HUES48 (cell line): ENCODE results near the gene OTUB2.

ENCODE experiments used
- H3K27ac ChIP-seq: one replicate; pipeline ENCODE4 v1.7.0; 2013; ENCODE audit warnings: low read depth, low read length, inconsistent platforms
- H3K27me3 ChIP-seq: 2 replicates; pipeline ENCODE4 v1.6.1; 2013; ENCODE audit warnings: mild to moderate bottlenecking, low read length; ENCODE audit not compliant: control insufficient read depth, insufficient read depth
- H3K36me3 ChIP-seq: 2 replicates; pipeline ENCODE4 v1.6.1; 2013; ENCODE audit warnings: low read length; ENCODE audit not compliant: control insufficient read depth, insufficient read depth
- H3K4me1 ChIP-seq: 2 replicates; pipeline ENCODE4 v1.6.1; 2013; ENCODE audit warnings: mild to moderate bottlenecking, low read length; ENCODE audit not compliant: control insufficient read depth, insufficient read depth
- H3K4me3 ChIP-seq: 2 replicates; pipeline ENCODE4 v1.5.1; 2013; ENCODE audit warnings: mild to moderate bottlenecking, low read depth, low read length
- H3K9ac ChIP-seq: 2 replicates; pipeline ENCODE4 v1.6.1; 2013; ENCODE audit warnings: mild to moderate bottlenecking, low read depth, low read length, moderate library complexity
- H3K9me3 ChIP-seq: 2 replicates; pipeline ENCODE4 v1.6.1; 2013; ENCODE audit warnings: low read length; ENCODE audit not compliant: control insufficient read depth, insufficient read depth

OTUB2 gene

DNA sequence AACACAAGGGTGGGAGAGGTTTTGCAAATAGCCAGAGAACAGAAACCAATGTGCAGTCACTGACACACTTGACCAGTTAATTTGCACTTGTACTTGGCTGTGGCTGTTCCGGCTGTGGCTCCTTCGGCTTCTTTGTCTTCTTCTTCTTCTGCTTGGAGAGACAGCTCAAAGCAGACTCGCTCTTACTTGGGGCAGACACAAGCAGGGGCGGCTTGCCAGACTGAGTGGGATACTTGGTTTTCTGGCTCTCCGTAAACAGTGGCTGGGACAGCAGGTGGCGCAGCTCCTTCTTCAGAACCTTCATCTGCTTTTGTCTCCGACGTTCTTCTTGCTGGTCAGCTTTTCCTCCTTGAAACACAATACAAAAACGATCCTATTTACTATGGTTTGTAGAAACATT lies 25.0 kb downstream of the OTUB2 start:
- Histone ChIP-seq H3K4me1 (no peaks in the 10 kb centered on the region), H3K9ac (no peak overlapping the region), H3K9me3 (no peaks in the 10 kb centered on the region), H3K27me3 (no peaks in the 10 kb centered on the region), H3K36me3 (peaks cover 92% of the 10 kb centered on the region), H3K27ac (no peak overlapping the region), H3K4me3 (no peak overlapping the region)

DNA sequence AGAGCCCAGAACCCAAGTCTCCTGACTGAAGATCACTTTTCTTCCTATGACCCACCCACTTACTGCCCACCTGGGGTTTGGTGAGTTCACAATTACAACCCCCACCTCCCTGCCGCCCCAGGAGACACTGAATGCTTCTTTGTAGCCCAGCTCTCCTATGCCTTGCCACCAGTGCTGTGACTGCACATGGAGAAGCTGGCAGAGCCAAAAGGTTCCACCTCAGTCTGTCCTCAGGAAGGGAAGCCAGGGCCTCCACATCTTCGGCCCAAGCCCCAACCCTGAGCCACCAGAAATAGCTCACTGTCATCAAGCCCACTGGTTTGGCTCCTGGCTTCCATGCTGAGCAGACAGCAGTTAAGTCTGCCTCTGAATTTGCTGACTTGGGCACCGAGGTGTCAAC lies 25.6 kb downstream of the OTUB2 start:
- Histone ChIP-seq H3K27me3 (no peaks in the 10 kb centered on the region), H3K27ac (no peak overlapping the region), H3K9ac (no peak overlapping the region), H3K9me3 (no peaks in the 10 kb centered on the region), H3K4me3 (no peak overlapping the region), H3K36me3 (peaks cover 92% of the 10 kb centered on the region), H3K4me1 (no peaks in the 10 kb centered on the region)

DNA sequence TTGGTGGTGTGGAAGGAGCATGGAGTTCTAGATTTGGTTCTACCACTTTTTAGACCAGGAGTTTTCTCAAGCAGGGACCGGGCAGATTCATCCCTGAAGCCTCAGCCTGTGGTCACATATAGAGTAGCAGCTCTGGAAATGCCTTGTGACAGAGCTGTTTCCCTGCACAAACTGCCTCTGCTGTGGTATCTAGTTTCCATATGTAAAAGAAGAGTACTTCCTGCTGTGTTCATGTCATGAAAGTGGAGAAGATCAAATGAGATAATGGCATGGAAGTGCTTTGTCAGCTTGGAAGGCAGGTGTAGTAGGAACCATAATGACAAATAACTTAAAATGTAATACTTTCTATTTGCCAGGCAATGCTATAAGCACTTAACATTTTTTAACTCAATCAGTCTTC lies 26.1 kb downstream of the OTUB2 start:
- no peaks in the 10 kb centered on the region for H3K9me3 ChIP-seq
- peak overlapping the region; percentile 37 for H3K27ac ChIP-seq
- H3K9ac ChIP-seq: no peak overlapping the region
- H3K4me3 ChIP-seq: no peak overlapping the region
- H3K4me1 ChIP-seq: no peaks in the 10 kb centered on the region
- H3K36me3 ChIP-seq: peaks cover 92% of the 10 kb centered on the region
- H3K27me3 ChIP-seq: no peaks in the 10 kb centered on the region

DNA sequence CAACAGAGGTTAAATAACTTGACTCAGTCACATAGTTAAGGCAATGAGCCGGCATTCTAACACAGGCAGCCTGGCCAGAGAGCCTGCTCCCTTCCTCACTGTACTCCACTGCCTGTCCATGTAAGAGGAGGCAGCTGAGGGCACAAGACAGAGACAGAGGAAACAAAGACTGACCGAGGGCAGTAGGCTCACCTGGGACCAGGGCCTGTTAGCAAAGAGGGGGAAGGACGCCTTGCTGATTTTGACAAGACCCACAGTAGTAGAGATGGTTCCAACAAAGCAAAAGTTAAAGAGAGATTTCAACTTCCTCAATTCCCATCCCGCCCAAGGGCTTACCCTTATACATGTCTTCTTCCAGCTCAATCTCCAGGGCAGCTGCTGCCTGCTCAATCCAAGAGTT lies 26.5 kb downstream of the OTUB2 start:
- Histone ChIP-seq H3K27me3 (no peaks in the 10 kb centered on the region), H3K9me3 (no peaks in the 10 kb centered on the region), H3K4me3 (no peak overlapping the region), H3K36me3 (peaks cover 92% of the 10 kb centered on the region), H3K9ac (no peak overlapping the region), H3K4me1 (no peaks in the 10 kb centered on the region), H3K27ac (peak overlapping the region; percentile 37)

DNA sequence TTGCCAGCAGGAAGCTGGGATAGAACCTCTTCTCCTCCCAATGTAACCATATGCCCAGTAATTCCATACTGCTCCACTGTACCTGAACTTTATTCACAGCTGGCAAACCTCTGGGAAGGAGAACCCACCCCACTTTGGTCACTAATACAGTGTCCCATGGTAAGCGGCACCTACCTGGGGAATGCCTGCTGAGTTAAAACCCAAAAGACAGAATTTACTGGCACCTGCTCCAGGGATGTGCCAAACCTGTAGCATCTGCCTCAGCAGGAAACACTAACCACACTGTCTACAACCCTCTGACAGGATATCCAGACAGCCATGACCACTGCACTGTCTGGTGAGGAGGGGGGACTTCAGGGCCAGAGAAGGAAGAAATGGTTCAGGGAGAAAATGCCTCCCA lies 28.3 kb downstream of the OTUB2 start:
- Histone ChIP-seq H3K9ac (no peak overlapping the region), H3K4me1 (no peaks in the 10 kb centered on the region), H3K4me3 (no peak overlapping the region), H3K36me3 (peaks cover 92% of the 10 kb centered on the region), H3K27me3 (no peaks in the 10 kb centered on the region), H3K9me3 (no peaks in the 10 kb centered on the region), H3K27ac (no peak overlapping the region)

DNA sequence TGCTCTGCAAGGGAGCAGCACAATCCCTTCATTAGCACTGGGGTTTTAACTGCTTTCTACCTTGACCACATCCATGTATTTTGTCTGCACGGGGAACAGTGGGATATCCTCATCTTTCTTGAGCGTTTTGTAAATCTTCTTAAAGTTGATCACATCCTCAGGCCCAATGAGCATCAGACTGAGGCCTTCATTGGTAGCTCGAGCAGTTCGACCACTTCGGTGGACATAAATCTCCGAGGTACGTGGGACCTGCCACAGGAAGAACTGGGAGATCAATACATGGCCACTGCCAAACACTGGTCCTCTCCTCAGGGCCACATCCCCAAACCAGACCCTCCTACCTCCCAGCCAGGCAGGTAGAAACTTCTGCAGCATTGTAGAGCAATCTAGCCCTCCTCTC lies 28.8 kb downstream of the OTUB2 start:
- H3K36me3 ChIP-seq: peaks cover 93% of the 10 kb centered on the region

DNA sequence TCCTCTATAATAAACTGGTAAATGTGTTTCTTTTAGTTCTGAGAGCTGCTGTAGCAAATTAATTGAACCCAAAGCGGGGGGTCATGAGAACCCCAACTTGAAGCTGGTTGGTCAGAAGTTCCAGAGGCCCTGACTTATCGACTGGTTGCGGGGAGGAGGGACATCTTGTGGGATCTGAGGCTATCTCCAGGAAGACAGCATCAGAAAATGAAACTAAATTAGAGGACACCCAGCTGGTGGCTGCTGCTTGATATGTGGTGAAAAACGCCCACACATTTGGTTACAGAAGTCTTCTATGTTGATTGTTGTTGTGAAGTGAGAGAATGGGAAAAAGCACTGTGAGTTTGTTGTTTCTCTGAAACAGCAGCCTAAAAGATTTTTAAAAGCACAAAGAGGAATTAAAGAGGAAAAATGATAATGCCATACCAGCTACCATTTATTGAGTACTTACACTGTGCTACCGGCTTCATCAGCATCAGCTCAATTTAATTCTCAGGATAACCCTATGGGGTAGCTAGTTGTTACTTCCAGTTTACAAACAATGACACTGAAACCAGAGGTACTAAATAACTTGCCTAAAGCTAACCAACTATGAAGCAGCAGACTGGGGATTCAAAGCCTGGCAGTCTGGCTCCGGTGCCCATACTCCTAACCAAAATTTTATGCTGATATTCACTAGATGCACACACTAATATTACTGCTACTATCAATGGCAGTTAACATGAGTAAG lies 30.6 kb downstream of the OTUB2 start:
- peaks cover 96% of the 10 kb centered on the region for H3K36me3 ChIP-seq
- no peaks in the 10 kb centered on the region for H3K4me1 ChIP-seq
- no peak overlapping the region for H3K4me3 ChIP-seq
- no peak overlapping the region for H3K27ac ChIP-seq
- no peaks in the 10 kb centered on the region for H3K27me3 ChIP-seq
- no peaks in the 10 kb centered on the region for H3K9me3 ChIP-seq
- H3K9ac ChIP-seq: no peak overlapping the region

More for the DNA sequence above, 28.8 kb downstream of the OTUB2 start:
- Histone ChIP-seq H3K4me1 (no peaks in the 10 kb centered on the region), H3K27me3 (no peaks in the 10 kb centered on the region), H3K4me3 (no peak overlapping the region), H3K9me3 (no peaks in the 10 kb centered on the region), H3K27ac (no peak overlapping the region), H3K9ac (no peak overlapping the region)

DNA sequence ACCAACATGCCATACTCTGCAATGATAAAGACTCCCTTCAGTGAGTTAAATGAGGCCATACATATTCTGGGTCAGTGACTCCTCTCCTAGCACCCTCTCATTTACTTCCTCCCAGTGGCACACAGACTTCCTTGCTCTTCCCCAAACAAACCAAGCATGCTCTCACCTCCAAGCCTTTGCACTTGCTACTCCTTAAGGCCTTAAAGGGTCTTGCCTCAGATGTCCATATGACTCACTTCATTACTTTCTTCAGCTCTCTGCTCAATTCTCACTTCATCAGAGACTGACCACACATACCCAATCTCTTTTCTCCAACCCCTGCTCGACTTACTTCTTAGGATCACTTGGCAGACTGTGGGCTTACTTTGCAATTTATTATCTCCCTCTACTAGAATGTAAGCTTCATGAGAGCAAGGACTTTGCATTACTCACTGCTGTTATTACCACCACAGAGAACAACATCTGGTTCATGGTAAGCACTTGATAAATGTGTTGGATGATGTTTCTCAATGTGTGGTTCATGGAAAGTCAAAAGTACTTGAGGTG lies 32.1 kb downstream of the OTUB2 start:
- peaks cover 91% of the 10 kb centered on the region for H3K36me3 ChIP-seq
- no peak overlapping the region for H3K27ac ChIP-seq
- no peaks in the 10 kb centered on the region for H3K27me3 ChIP-seq
- no peak overlapping the region for H3K4me3 ChIP-seq
- no peaks in the 10 kb centered on the region for H3K9me3 ChIP-seq
- H3K4me1 ChIP-seq: peaks cover 9% of the 10 kb centered on the region
- H3K9ac ChIP-seq: no peak overlapping the region

DNA sequence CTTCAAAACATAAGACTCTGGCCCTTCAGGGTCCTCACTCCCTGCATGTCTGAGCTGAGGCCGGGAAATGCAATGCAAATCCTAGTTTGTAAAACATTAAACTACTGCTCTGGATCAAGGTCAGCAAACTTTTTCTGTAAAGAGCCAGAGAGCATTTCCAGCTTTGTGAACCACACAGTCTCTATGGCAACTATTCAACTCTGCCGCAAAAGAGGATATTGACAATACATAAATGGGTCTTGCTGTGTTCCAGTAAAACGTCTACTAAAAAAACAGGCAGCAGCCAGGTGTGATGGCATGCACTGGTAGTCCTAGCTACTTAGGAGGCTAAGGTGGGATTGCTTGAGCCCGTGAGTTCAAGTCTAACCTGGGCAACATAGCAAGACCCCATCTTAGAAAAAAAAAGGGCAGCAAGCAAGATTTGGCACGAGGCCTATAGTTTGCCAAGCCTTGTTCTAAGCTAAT lies 32.6 kb downstream of the OTUB2 start:
- Histone ChIP-seq H3K4me3 (no peak overlapping the region), H3K27ac (no peak overlapping the region), H3K4me1 (peaks cover 9% of the 10 kb centered on the region)

DNA sequence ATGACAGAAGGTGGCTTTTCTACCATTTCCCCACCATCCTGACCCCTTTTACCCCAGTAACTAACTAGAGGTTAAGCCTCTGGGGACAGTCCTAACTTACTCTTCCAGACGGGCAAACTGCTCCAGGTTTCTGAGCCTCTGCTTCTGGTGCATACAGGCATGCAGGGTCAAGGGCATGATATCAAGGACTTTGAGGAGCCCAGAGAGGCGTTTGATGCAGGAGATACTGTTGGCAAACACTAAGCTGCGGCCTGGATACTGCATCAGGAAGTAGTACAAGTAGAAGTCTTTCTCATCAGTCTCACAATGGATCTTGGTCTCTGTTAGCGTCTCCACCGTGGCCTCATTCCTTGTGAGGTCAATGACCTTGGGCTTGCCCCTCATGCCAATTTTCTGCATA lies 33.9 kb downstream of the OTUB2 start:
- Histone ChIP-seq H3K36me3 (peaks cover 77% of the 10 kb centered on the region), H3K9me3 (no peaks in the 10 kb centered on the region), H3K4me1 (peaks cover 9% of the 10 kb centered on the region), H3K4me3 (no peak overlapping the region), H3K9ac (no peak overlapping the region), H3K27me3 (no peaks in the 10 kb centered on the region), H3K27ac (no peak overlapping the region)

More for the DNA sequence above, 32.6 kb downstream of the OTUB2 start:
- H3K27me3 ChIP-seq: no peaks in the 10 kb centered on the region
- peaks cover 90% of the 10 kb centered on the region for H3K36me3 ChIP-seq
- no peak overlapping the region for H3K9ac ChIP-seq
- H3K9me3 ChIP-seq: no peaks in the 10 kb centered on the region

DNA sequence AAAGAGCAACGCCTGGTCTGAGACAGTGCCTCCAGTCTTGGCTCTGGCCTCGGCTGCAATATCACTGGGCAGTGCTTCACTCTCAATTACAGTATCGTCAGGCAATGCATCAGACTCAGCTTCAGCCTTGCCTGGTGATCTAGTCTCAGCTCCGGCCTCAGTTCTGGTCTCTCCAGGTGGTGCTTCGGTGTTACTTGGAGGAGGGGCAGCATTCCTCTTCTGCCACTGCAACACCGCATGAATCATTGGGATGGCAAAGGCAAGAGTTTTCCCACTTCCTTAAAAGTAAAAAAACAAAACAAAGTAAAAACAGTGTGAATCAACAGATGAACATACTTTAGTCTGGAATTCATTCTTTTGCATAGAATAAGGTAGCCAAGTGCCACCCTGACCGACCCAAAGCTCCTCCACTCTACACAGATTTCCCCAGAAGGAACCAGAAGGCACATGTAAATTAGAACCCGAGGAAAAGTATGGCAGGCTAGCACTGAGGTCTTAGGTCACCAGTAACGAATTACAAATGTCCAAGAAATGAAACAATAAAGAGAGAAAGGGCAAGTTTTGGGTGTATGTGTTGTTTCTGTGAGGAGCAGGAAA lies 36.3 kb downstream of the OTUB2 start:
- H3K27ac ChIP-seq: peak overlapping the region; percentile 66
- H3K4me1 ChIP-seq: peaks cover 21% of the 10 kb centered on the region

More for the DNA sequence above, 36.3 kb downstream of the OTUB2 start:
- H3K27me3 ChIP-seq: no peaks in the 10 kb centered on the region
- H3K36me3 ChIP-seq: peaks cover 52% of the 10 kb centered on the region
- H3K4me3 ChIP-seq: no peak overlapping the region
- H3K9ac ChIP-seq: no peak overlapping the region
- H3K9me3 ChIP-seq: no peaks in the 10 kb centered on the region
